ENCODE results near the gene CRYGN.

CRYGN gene

GRCh38 chr7:151406051-151406875, 33.7 kb downstream of the CRYGN start:
- H3K9ac ChIP-seq (ENCODE audit: low read depth, low read length, poor library complexity, severe bottlenecking), result no peak overlapping the region

GRCh38 chr7:151405588-151405987, 34.4 kb downstream of the CRYGN start:
- H3K4me2 ChIP-seq (ENCODE audit: low read depth, low read length, poor library complexity, severe bottlenecking), result no peak overlapping the region
- H3K9me3 ChIP-seq (ENCODE audit: insufficient read depth, low read depth, low read length), result no peaks in the 10 kb centered on the region
- H3K4me1 ChIP-seq (ENCODE audit: insufficient read depth, low read length, poor library complexity, severe bottlenecking), result no peaks in the 10 kb centered on the region
- no peaks in the 10 kb centered on the region for H3K27me3 ChIP-seq (ENCODE audit: insufficient read depth, low read length, poor library complexity, severe bottlenecking)
- TF ChIP-seq CTCF (conservative IDR thresholded peaks at IDR 0.05; ENCODE audit: low read length) (no peak), EZH2phosphoT487 (IDR thresholded peaks at IDR 0.05; ENCODE audit: borderline replicate concordance) (no peak)
- no peak overlapping the region for H2AFZ ChIP-seq (ENCODE audit: low read length)
- no peak overlapping the region for H3K4me3 ChIP-seq (ENCODE audit: low read length, poor library complexity, severe bottlenecking)
- no peak overlapping the region for H3K9ac ChIP-seq (ENCODE audit: low read depth, low read length, poor library complexity, severe bottlenecking)
- H3K36me3 ChIP-seq (ENCODE audit: insufficient read depth, low read length), result no peaks in the 10 kb centered on the region
- H3K9me2 ChIP-seq (replicated peaks; ENCODE audit: low read depth, low read length), result no peaks in the 10 kb centered on the region
- H3F3A ChIP-seq (ENCODE audit: low read depth), result no peaks in the 10 kb centered on the region
- H4K20me1 ChIP-seq (ENCODE audit: insufficient read depth, low read length, poor library complexity, severe bottlenecking), result no peaks in the 10 kb centered on the region
- H3K79me2 ChIP-seq (ENCODE audit: insufficient read depth, low read length), result no peaks in the 10 kb centered on the region

More at GRCh38 chr7:151406051-151406875, 33.7 kb downstream of the CRYGN start:
- Histone ChIP-seq H3K4me3 (ENCODE audit: low read length, poor library complexity, severe bottlenecking) (no peak overlapping the region), H3K4me2 (ENCODE audit: low read depth, low read length, poor library complexity, severe bottlenecking) (no peak overlapping the region), H3F3A (ENCODE audit: low read depth) (no peaks in the 10 kb centered on the region), H3K9me2 (replicated peaks; ENCODE audit: low read depth, low read length) (no peaks in the 10 kb centered on the region), H3K4me1 (ENCODE audit: insufficient read depth, low read length, poor library complexity, severe bottlenecking) (no peaks in the 10 kb centered on the region), H2AFZ (ENCODE audit: low read length) (no peak overlapping the region), H3K27me3 (ENCODE audit: insufficient read depth, low read length, poor library complexity, severe bottlenecking) (no peaks in the 10 kb centered on the region), H3K79me2 (ENCODE audit: insufficient read depth, low read length) (no peaks in the 10 kb centered on the region), H3K9me3 (ENCODE audit: insufficient read depth, low read depth, low read length) (no peaks in the 10 kb centered on the region), H3K36me3 (ENCODE audit: insufficient read depth, low read length) (no peaks in the 10 kb centered on the region), H4K20me1 (ENCODE audit: insufficient read depth, low read length, poor library complexity, severe bottlenecking) (no peaks in the 10 kb centered on the region)
- no peak for TF ChIP-seq CTCF (conservative IDR thresholded peaks at IDR 0.05; ENCODE audit: low read length)
- TF ChIP-seq EZH2phosphoT487 (IDR thresholded peaks at IDR 0.05; ENCODE audit: borderline replicate concordance), result no peak

- Histone ChIP-seq H3K9me3 (ENCODE audit: insufficient read depth, low read depth, low read length) (no peaks in the 10 kb centered on the region), H3K9ac (ENCODE audit: low read depth, low read length, poor library complexity, severe bottlenecking) (no peak overlapping the region), H3K4me3 (ENCODE audit: low read length, poor library complexity, severe bottlenecking) (no peak overlapping the region), H3K4me1 (ENCODE audit: insufficient read depth, low read length, poor library complexity, severe bottlenecking) (no peaks in the 10 kb centered on the region), H3K4me2 (ENCODE audit: low read depth, low read length, poor library complexity, severe bottlenecking) (no peak overlapping the region), H3K36me3 (ENCODE audit: insufficient read depth, low read length) (no peaks in the 10 kb centered on the region), H3F3A (ENCODE audit: low read depth) (no peaks in the 10 kb centered on the region), H3K79me2 (ENCODE audit: insufficient read depth, low read length) (no peaks in the 10 kb centered on the region), H4K20me1 (ENCODE audit: insufficient read depth, low read length, poor library complexity, severe bottlenecking) (no peaks in the 10 kb centered on the region), H2AFZ (ENCODE audit: low read length) (no peak overlapping the region), H3K27me3 (ENCODE audit: insufficient read depth, low read length, poor library complexity, severe bottlenecking) (no peaks in the 10 kb centered on the region), H3K9me2 (replicated peaks; ENCODE audit: low read depth, low read length) (no peaks in the 10 kb centered on the region)
- TF ChIP-seq CTCF (conservative IDR thresholded peaks at IDR 0.05; ENCODE audit: low read length) (no peak), EZH2phosphoT487 (IDR thresholded peaks at IDR 0.05; ENCODE audit: borderline replicate concordance) (no peak)
These were observed 34.9 kb downstream of the CRYGN start for GRCh38 chr7:151405056-151405455.

All from Loucy (cell line).